Pancreas (tissue), 10 donors: ENCODE results near the gene THAP5. TPM values are rescaled to one million over a fixed set of nuclear protein-coding genes. Genes with fewer than 3 reads are reported as not detected.
A peak's percentile ranks its signal among the peaks of the same experiment; 100 is the strongest.

ENCODE experiments used
- ATAC-seq, 4 donors: fragments of 200-7000 bp; cut with Tn5 transposase; one replicate each; pipeline versions ENCODE4 v1.8.0 to v1.9.1; 2020; ENCODE audit warnings: mild to moderate bottlenecking in 4 of 4, moderate library complexity in 4 of 4
- DNase-seq, 6 donors: peaks; one replicate each; pipeline ENCODE4 v3.0.0-alpha.2; 2020
- FAIRE-seq: peaks from 2 replicates; lab custom pipeline; 2012; peaks lifted over from hg19 to GRCh38; lab: Jason Lieb, UNC
- H3K27ac ChIP-seq, 4 donors: fragments of 200-600 bp; sonication (generic); 1 replicate in 3 of 4; 2 replicates in 1 of 4; pipeline versions ENCODE4 v1.5.0 to v1.8.0; 2020
- H3K27me3 ChIP-seq, 4 donors: fragments of 200-600 bp; one replicate each; pipeline ENCODE4 v1.8.0; 2021
- H3K36me3 ChIP-seq, 3 donors: fragments of 200-600 bp; sonication (generic) in 1 of 3; one replicate each; pipeline versions ENCODE4 v1.5.0 to v1.8.0; 2020 to 2021
- H3K4me1 ChIP-seq, 3 donors: fragments of 200-600 bp; one replicate each; pipeline ENCODE4 v1.8.0; 2021
- H3K4me3 ChIP-seq, 4 donors: fragments of 200-600 bp; sonication (generic) in 2 of 4; one replicate each; pipeline versions ENCODE4 v1.5.0 to v1.8.0; 2020 to 2021
- H3K9me3 ChIP-seq, 4 donors: fragments of 200-600 bp; one replicate each; pipeline ENCODE4 v1.8.0; 2021
- WGBS, 2 donors: extraction: QIAGEN DNeasy Blood & Tissue Kit; methylation state at CpG; one replicate each; pipeline ENCODE4 v1.1.7; 2013; 5-methylcytosine and 5-hydroxymethylcytosine counted together
- intact Hi-C, 3 donors: fragments of 100-400 bp; cut with DNase I; formaldehyde crosslinking; loops; one replicate each; pipeline versions ENCODE4 v1.11.1 to v1.14.2; 2022
- polyA plus RNA-seq, 2 donors: library from polyadenylated mRNA; stranded (reverse); fragments of 200-250 nt; gene quantifications; one replicate each; pipeline ENCODE4 v1.2.3, GENCODE V29; 2013
- total RNA-seq, 6 donors: library from RNA; stranded (reverse); fragmentation: NEBNext Ultra II Directional in 4 of 6; extraction: Animal tissue kit (Norgen Biotek cat#: 25700) in 4 of 6; gene quantifications; one replicate each; pipeline versions ENCODE4 v1.2.1 to v1.2.4, GENCODE V29; 2021 to 2023
- TF ChIP-seq, protein P1 (sequence below), 4 donors: fragments of 200-600 bp; sonication (generic) in 3 of 4; IDR thresholded peaks; one replicate each; pipeline versions ENCODE4 v1.5.0 to v1.8.0; 2021; ENCODE audit warnings: antibody characterized with exemption in 4 of 4
- donor health status: healthy with polysubstance abuse.
- donor health status: DM: no; HTN: no; CAD: no; lungs with moderate emphysema.
- donor health status: DM: no; HTN: no; CAD: no.
- donor health status: control.
- donor health status: control.
- donor health status: Bipolar disorder and iron deficiency.
- donor health status: DM: yes; HTN: yes; CAD: no.
- donor health status: DM: no; HTN: no; CAD: no.
- donor health status: DM: no; HTN: no; CAD: no.
- donor health status: DM: yes; HTN: yes; CAD: no.

Gene THAP5
- total and polyA plus RNA-seq, 8 donors, result 6.4 to 17.4 (median 11.7) TPM

DNA sequence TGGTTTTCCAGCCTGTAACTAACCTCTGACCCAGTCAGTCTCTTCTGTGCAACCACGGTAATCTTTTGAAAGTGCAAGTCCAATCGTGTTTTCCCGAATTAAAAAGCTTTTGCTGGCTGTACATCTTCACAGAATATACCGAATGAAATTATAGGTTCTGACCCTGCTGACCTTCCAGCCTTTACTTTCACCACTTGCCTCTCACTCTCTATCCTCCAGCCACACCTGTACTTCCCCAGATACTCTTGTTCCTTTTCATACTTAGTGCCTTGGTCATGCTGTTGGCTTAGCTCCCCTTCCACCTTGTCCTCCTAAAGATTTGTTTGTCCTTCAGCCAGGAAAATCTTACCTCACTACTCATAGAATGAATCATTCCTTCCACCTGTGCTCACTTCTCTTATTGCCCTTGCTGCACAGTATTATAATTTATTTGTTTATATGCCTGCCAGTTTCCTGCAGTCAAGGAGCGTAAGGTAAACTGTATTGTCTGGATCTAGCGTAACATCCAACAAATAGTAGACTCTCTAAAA is 41.3 kb downstream of the THAP5 start:
- Histone ChIP-seq H3K4me3 (no peak overlapping the region), H3K36me3 (no peaks in the 10 kb centered on the region), H3K27me3 (no peaks in the 10 kb centered on the region), H3K4me1 (peaks cover 12 to 21% (median 18%) of the 10 kb centered on the region in 3 donors), H3K27ac (peak overlapping the region in 2 of 4 donors; percentile 31 to 55), H3K9me3 (no peaks in the 10 kb centered on the region)
- ATAC-seq (peak in 1 of 4 donors; percentile 0), DNase-seq (peak in 2 of 6 donors; percentile 21 to 38), FAIRE-seq (no peak)
- TF ChIP-seq, protein P1, sequence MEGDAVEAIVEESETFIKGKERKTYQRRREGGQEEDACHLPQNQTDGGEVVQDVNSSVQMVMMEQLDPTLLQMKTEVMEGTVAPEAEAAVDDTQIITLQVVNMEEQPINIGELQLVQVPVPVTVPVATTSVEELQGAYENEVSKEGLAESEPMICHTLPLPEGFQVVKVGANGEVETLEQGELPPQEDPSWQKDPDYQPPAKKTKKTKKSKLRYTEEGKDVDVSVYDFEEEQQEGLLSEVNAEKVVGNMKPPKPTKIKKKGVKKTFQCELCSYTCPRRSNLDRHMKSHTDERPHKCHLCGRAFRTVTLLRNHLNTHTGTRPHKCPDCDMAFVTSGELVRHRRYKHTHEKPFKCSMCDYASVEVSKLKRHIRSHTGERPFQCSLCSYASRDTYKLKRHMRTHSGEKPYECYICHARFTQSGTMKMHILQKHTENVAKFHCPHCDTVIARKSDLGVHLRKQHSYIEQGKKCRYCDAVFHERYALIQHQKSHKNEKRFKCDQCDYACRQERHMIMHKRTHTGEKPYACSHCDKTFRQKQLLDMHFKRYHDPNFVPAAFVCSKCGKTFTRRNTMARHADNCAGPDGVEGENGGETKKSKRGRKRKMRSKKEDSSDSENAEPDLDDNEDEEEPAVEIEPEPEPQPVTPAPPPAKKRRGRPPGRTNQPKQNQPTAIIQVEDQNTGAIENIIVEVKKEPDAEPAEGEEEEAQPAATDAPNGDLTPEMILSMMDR (IDR thresholded peaks at IDR 0.05), result no peak
- intact Hi-C loops, result no loop called here
- 74 to 93% methylated on average over 6 of the region's 6 CpGs for WGBS, 2 donors

DNA sequence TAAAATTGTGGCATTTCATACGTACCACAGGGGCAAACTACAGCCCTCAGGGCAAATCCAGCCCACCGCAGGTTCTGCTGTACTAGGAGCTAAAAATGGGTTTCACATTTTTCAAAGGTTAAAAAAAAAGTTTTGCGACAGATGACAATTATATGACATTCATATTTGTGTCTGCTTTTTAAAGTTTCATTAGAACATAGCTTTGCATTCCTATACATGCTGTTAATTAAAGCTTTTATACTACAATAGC is 42.8 kb downstream of the THAP5 start:
- ATAC-seq (no peak), DNase-seq (no peak), FAIRE-seq (no peak)
- Histone ChIP-seq H3K4me3 (peak overlapping the region; percentile 42 to 75 (median 58)), H3K36me3 (no peaks in the 10 kb centered on the region), H3K9me3 (no peaks in the 10 kb centered on the region), H3K27me3 (no peaks in the 10 kb centered on the region), H3K4me1 (peaks cover 12 to 28% (median 24%) of the 10 kb centered on the region in 3 donors), H3K27ac (peak overlapping the region; percentile 57 to 99 (median 84))
- WGBS, 2 donors, result 3% methylated on average over 3 of the region's 3 CpGs
- intact Hi-C loops, result no loop called here
- TF ChIP-seq, protein P1 (IDR thresholded peaks at IDR 0.05), result no peak

DNA sequence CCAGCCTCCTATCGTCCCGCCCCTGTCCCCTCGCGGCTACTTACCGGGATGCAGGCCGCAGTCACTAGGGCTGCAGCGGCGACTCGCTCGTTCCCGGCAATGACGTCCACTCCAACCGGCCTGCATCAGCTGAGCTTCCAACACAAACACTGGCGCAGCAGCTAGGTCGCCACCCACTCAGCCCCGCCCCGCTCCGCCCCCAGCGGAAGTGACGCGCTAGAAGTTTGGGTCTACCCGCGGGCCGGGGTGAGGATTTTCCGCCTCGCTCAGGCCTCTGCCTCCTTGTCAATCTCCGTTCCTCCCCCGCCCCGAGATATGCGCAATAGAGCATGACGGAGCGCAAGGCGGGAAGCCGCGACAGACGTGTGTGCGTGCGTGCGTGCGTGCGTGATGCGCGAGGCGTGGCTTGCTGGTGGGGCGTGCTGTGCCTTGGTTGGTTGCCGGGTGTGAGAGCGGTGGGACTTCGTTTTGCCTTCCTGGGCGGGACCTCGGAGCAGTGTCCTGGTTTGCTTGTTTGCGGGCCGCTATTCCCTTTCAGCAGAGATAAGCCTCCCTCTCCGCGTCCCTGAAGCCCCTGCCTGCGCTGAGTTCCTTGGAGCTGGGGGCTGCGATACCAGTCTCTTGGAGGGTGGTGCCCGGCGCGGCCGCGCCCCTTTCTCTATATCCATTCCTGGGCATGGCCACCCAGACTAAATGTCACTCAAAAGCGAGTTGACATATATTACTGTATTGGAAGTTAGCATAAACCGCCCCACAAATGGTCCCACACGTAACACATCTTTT is 43.3 kb downstream of the THAP5 start, which contains the start of gene PNPLA8:
Gene PNPLA8 (minus strand): TSS at position 151 of the 783 bp plus-strand sequence. CDS start 10,644 bp downstream, outside the sequence.
- no peaks in the 10 kb centered on the region for H3K36me3 ChIP-seq
- ATAC-seq, result peak; percentile 89 to 95 (median 92)
- H3K9me3 ChIP-seq, result no peaks in the 10 kb centered on the region
- TF ChIP-seq, protein P1 (IDR thresholded peaks at IDR 0.05), result no peak
- FAIRE-seq, result peak; percentile 93
- peak; percentile 99 to 100 (median 100) for DNase-seq
- H3K27me3 ChIP-seq, result no peaks in the 10 kb centered on the region
- peaks cover 12 to 30% (median 24%) of the 10 kb centered on the region in 3 donors for H3K4me1 ChIP-seq
- peak within 1 kb of the TSS; percentile 52 to 75 (median 66) for H3K4me3 ChIP-seq
- intact Hi-C loops, result no loop called here
- 0% methylated on average over 62 to 64 of the region's 64 CpGs for WGBS, 2 donors
- peak within 1 kb of the TSS; percentile 95 to 99 (median 97) for H3K27ac ChIP-seq

DNA sequence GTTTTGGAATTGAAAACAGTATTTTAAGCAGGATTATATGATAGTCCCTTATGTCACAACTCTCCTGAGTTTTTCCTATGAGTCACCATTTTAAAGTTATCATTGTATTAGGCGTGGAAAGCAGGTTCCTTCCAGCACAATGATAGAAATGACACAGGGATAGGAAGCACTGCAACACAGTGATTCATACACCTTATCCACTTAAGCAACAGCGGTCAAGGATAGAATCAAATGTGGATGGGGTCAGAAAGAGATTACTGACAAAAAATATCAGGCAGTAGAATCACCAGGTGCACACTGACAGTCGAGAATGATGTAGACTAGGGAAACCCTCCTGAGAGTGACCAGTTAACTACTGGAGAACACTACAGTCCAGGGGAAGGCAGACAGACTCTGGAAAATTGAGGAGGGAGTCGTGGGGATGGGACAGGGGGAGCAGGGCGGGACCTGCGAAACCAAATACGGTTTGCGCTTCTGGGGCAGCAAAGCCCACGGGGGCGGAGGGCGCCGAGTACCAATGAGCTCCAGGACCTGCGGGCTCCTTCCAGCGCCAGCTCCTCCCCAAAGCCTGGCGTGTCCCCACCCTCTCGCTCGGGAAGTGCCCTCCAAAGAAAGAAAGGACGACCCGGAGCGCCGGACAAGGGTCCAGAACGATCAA is 44.0 kb downstream of the THAP5 start:
- intact Hi-C loops, result no loop called here
- TF ChIP-seq, protein P1 (IDR thresholded peaks at IDR 0.05), result no peak
- peak; percentile 46 to 70 (median 68) for ATAC-seq
- Histone ChIP-seq H3K9me3 (no peaks in the 10 kb centered on the region), H3K27me3 (no peaks in the 10 kb centered on the region), H3K27ac (peak overlapping the region; percentile 95 to 99 (median 97)), H3K36me3 (no peaks in the 10 kb centered on the region), H3K4me1 (peaks cover 12 to 37% (median 24%) of the 10 kb centered on the region in 3 donors), H3K4me3 (peak overlapping the region; percentile 44 to 75 (median 66))
- 1% methylated on average over 19 to 22 of the region's 22 CpGs for WGBS, 2 donors
- DNase-seq, result no peak
- FAIRE-seq, result no peak
